Neural cell (in vitro differentiated cells): ENCODE measurements around the gene UQCRC1.

Experiments used
- CTCF ChIP-seq: fragments of 450-650 bp; IDR thresholded peaks from 2 replicates; pipeline ENCODE4 v1.5.1; 2014; ENCODE audit warnings: antibody characterized with exemption, mild to moderate bottlenecking, moderate library complexity; ENCODE audit not compliant: poor library complexity, severe bottlenecking
- EP300 ChIP-seq: fragments of 450-650 bp; conservative IDR thresholded peaks from 2 replicates; pipeline ENCODE4 v1.6.1; 2014; ENCODE audit warnings: antibody characterized with exemption, mild to moderate bottlenecking, moderate library complexity; ENCODE audit not compliant: poor library complexity, severe bottlenecking
- EZH2 ChIP-seq: fragments of 200-600, 300-800 bp; shearing (Covaris generic), sonication (generic); IDR thresholded peaks from 2 replicates; pipeline ENCODE4 v1.6.1; 2014; ENCODE audit warnings: antibody characterized with exemption, low read length, borderline replicate concordance, mild to moderate bottlenecking; ENCODE audit not compliant: insufficient read depth, poor library complexity, severe bottlenecking
- MXI1 ChIP-seq: fragments of 450-650 bp; conservative IDR thresholded peaks from 2 replicates; pipeline ENCODE4 v1.6.1; 2014; ENCODE audit warnings: antibody characterized with exemption, mild to moderate bottlenecking; ENCODE audit not compliant: poor library complexity, severe bottlenecking
- POLR2AphosphoS5 ChIP-seq: IDR thresholded peaks from 2 replicates; pipeline ENCODE4 v1.6.1; 2012
- RAD21 ChIP-seq: fragments of 450-650 bp; conservative IDR thresholded peaks from 2 replicates; pipeline ENCODE4 v1.6.1; 2014; ENCODE audit warnings: antibody characterized with exemption, mild to moderate bottlenecking, moderate library complexity
- REST ChIP-seq: IDR thresholded peaks from 2 replicates; pipeline ENCODE4 v1.6.1; 2012; ENCODE audit warnings: borderline replicate concordance
- SMC3 ChIP-seq: fragments of 450-650 bp; conservative IDR thresholded peaks from 2 replicates; pipeline ENCODE4 v1.6.1; 2014; ENCODE audit warnings: antibody characterized with exemption, mild to moderate bottlenecking, moderate library complexity; ENCODE audit not compliant: poor library complexity
- TAF1 ChIP-seq: IDR thresholded peaks from 2 replicates; pipeline ENCODE4 v1.6.1; 2012; ENCODE audit warnings: low read depth

- TF ChIP-seq SMC3, result peak; percentile 59
- TF ChIP-seq EZH2, result no peak
- TF ChIP-seq CTCF, result peak; percentile 60
- TF ChIP-seq RAD21, result peak; percentile 41
- peak; percentile 68 for TF ChIP-seq POLR2AphosphoS5
- peak; percentile 39 for TF ChIP-seq EP300
- TF ChIP-seq TAF1, result no peak
- TF ChIP-seq REST, result peak; percentile 22
- peak; percentile 87 for TF ChIP-seq MXI1
Measured at GRCh38 chr3:48635222-48636021, 26.0 kb upstream of the UQCRC1 start, which contains the start of gene SLC26A6.
